Liver (tissue), 9 donors: Measurements from ENCODE around the gene TNFRSF13B. TPM values are rescaled to one million over a fixed set of nuclear protein-coding genes. Genes with fewer than 3 reads are reported as not detected.

ENCODE experiments used
- DNase-seq: peaks from one replicate; pipeline ENCODE4 v3.0.0-alpha.2; 2017; ENCODE audit warnings: low spot score
- H3K27ac ChIP-seq, 2 donors: one replicate each; pipeline ENCODE4 v1.7.0; 2013; ENCODE audit warnings: inconsistent platforms in 2 of 2, low read length in 2 of 2, control low read depth in 1 of 2, low read depth in 1 of 2, mild to moderate bottlenecking in 1 of 2
- H3K27me3 ChIP-seq, 4 donors: one replicate each; pipeline versions ENCODE4 v1.6.1 to v1.7.0; 2013; ENCODE audit warnings: low read length in 3 of 4, inconsistent platforms in 1 of 4, mild to moderate bottlenecking in 1 of 4, moderate library complexity in 1 of 4; ENCODE audit not compliant: control insufficient read depth in 4 of 4, insufficient read depth in 4 of 4
- H3K36me3 ChIP-seq, 4 donors: one replicate each; pipeline versions ENCODE4 v1.6.1 to v1.7.0; 2013; ENCODE audit warnings: low read length in 3 of 4, mild to moderate bottlenecking in 3 of 4, low read depth in 1 of 4, moderate library complexity in 1 of 4; ENCODE audit not compliant: control insufficient read depth in 4 of 4, insufficient read depth in 3 of 4
- H3K4me1 ChIP-seq, 4 donors: one replicate each; pipeline versions ENCODE4 v1.6.1 to v1.7.0; 2013; ENCODE audit warnings: low read length in 3 of 4, mild to moderate bottlenecking in 3 of 4, moderate library complexity in 1 of 4; ENCODE audit not compliant: control insufficient read depth in 4 of 4, insufficient read depth in 4 of 4
- H3K4me3 ChIP-seq, 3 donors: one replicate each; pipeline versions ENCODE4 v1.6.1 to v1.7.0; 2013; ENCODE audit warnings: low read length in 3 of 3, control low read depth in 1 of 3, low read depth in 1 of 3, mild to moderate bottlenecking in 1 of 3
- H3K9ac ChIP-seq, 2 donors: one replicate each; pipeline ENCODE4 v1.7.0; 2013; ENCODE audit warnings: low read length in 2 of 2, mild to moderate bottlenecking in 2 of 2, moderate library complexity in 2 of 2, control low read depth in 1 of 2, low read depth in 1 of 2
- H3K9me3 ChIP-seq, 4 donors: one replicate each; pipeline versions ENCODE4 v1.6.1 to v1.7.0; 2013; ENCODE audit warnings: low read length in 3 of 4; ENCODE audit not compliant: control insufficient read depth in 4 of 4
- ATF3 ChIP-seq: IDR thresholded peaks from 2 replicates; pipeline ENCODE4 v1.6.1; 2016; ENCODE audit warnings: antibody characterized with exemption
- FOXA2 ChIP-seq: IDR thresholded peaks from 2 replicates; pipeline ENCODE4 v1.6.1; 2016; ENCODE audit warnings: antibody characterized with exemption
- GABPA ChIP-seq, 2 donors: IDR thresholded peaks in 1 of 2; conservative IDR thresholded peaks in 1 of 2; 2 replicates each; pipeline ENCODE4 v1.6.1; 2016; ENCODE audit warnings: antibody characterized with exemption in 2 of 2, mild to moderate bottlenecking in 1 of 2, moderate library complexity in 1 of 2
- HNF4A ChIP-seq, 2 donors: conservative IDR thresholded peaks; 2 replicates each; pipeline ENCODE4 v1.6.1; 2016; ENCODE audit warnings: antibody characterized with exemption in 2 of 2, mild to moderate bottlenecking in 2 of 2
- HNF4G ChIP-seq: IDR thresholded peaks from 2 replicates; pipeline ENCODE4 v1.6.1; 2016; ENCODE audit warnings: antibody characterized with exemption
- JUND ChIP-seq, 2 donors: IDR thresholded peaks; 2 replicates each; pipeline ENCODE4 v1.6.1; 2016; ENCODE audit warnings: antibody characterized with exemption in 2 of 2
- NR2F2 ChIP-seq: IDR thresholded peaks from 2 replicates; pipeline ENCODE4 v1.6.1; 2016; ENCODE audit warnings: antibody characterized with exemption
- RAD21 ChIP-seq, 2 donors: IDR thresholded peaks; 2 replicates each; pipeline ENCODE4 v1.6.1; 2016; ENCODE audit warnings: antibody characterized with exemption in 2 of 2, mild to moderate bottlenecking in 2 of 2
- REST ChIP-seq: IDR thresholded peaks from 2 replicates; pipeline ENCODE4 v1.6.1; 2016; ENCODE audit warnings: antibody characterized with exemption, mild to moderate bottlenecking
- SP1 ChIP-seq: IDR thresholded peaks from 2 replicates; pipeline ENCODE4 v1.6.1; 2018; ENCODE audit warnings: antibody characterized with exemption, mild to moderate bottlenecking
- YY1 ChIP-seq: IDR thresholded peaks from 2 replicates; pipeline ENCODE4 v1.6.1; 2016; ENCODE audit warnings: antibody characterized with exemption, mild to moderate bottlenecking
- WGBS: extraction: QIAGEN DNeasy Blood & Tissue Kit; methylation state at CpG from one replicate; pipeline ENCODE4 v1.1.7; 2013; 5-methylcytosine and 5-hydroxymethylcytosine counted together
- polyA plus RNA-seq, 2 donors: library from polyadenylated mRNA; stranded (reverse) in 1 of 2; unstranded in 1 of 2; fragments of 200-250 nt in 1 of 2; fragments of >200 nt in 1 of 2; fragmentation: Nextera tagmentation in 1 of 2; extraction: Ambion mirVana in 1 of 2; gene quantifications; one replicate each; pipeline versions ENCODE4 v1.2.1 to v1.2.3, GENCODE V29; 2013 to 2015
- total RNA-seq, 2 donors: library from RNA; depleted of rRNA; stranded (reverse); fragments of >200 nt; gene quantifications; one replicate each; pipeline ENCODE4 v1.2.3, GENCODE V29; 2014
- TF ChIP-seq, protein P1 (sequence below): IDR thresholded peaks from 2 replicates; pipeline ENCODE4 v1.6.1; 2016; ENCODE audit warnings: antibody characterized with exemption
- donor health status: healthy.
- donor health status: healthy.
- donor health status: healthy.
- donor health status: healthy.
- donor health status: healthy.

The TNFRSF13B gene
- total and polyA plus RNA-seq, 4 donors = 0.17 to 0.26 TPM; not detected in 2

GRCh38 chr17:16928406-16929034 is 43.4 kb downstream of the TNFRSF13B start:
- WGBS = 74% methylated on average over 8 of the region's 8 CpGs
- H3K9ac ChIP-seq = no peak overlapping the region
- no peak overlapping the region for H3K4me3 ChIP-seq
- no peak overlapping the region for H3K27ac ChIP-seq
- H3K4me1 ChIP-seq = no peaks in the 10 kb centered on the region
- TF ChIP-seq NR2F2 (no peak), REST (no peak), GABPA (IDR thresholded peaks at IDR 0.05 in 1 of 2, conservative IDR thresholded peaks at IDR 0.05 in 1 of 2) (no peak), HNF4G (no peak), ATF3 (no peak), JUND (IDR thresholded peaks at IDR 0.05) (no peak), YY1 (no peak)
- H3K36me3 ChIP-seq = no peaks in the 10 kb centered on the region
- H3K9me3 ChIP-seq = no peaks in the 10 kb centered on the region
- no peaks in the 10 kb centered on the region for H3K27me3 ChIP-seq
- no peak for DNase-seq

DNA sequence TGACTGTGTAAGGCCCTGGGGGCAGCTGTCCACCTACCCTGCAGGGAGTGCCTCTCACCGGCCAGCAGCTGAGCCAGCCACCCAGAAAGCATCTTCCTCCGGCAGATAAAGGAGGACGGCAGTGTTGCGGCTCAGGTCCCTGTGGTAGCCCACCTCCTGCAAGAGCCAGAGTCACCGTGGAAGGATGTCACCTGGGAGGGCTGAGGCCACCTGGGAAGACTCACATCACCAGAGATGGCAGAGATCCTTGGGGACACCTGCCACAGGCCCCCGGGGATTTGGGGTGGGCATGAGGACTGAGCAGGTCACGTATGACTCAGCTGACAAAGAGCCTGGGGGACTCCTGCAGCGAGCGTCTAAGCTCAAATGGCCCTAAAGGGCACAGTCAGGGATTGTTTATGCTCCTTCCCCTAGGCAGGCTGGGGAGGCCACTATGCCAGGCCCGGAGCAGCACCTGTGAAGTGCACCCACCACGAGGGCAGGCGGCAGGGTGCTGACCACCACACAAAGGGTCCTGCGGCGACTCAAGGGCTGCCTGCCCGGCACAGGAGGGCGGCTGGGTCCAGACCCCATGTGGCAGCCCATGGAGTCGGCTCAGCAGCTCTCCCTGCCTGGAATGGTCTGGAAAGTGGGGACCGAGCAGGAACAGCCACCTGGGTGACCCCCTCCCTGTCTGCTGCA is 44.1 kb downstream of the TNFRSF13B start:
- DNase-seq = no peak
- Histone ChIP-seq H3K27ac (no peak overlapping the region), H3K9me3 (no peaks in the 10 kb centered on the region), H3K27me3 (no peaks in the 10 kb centered on the region), H3K9ac (no peak overlapping the region), H3K36me3 (no peaks in the 10 kb centered on the region), H3K4me1 (peaks cover 0 to 2% (median 0%) of the 10 kb centered on the region in 4 donors), H3K4me3 (no peak overlapping the region)
- TF ChIP-seq, protein P1, sequence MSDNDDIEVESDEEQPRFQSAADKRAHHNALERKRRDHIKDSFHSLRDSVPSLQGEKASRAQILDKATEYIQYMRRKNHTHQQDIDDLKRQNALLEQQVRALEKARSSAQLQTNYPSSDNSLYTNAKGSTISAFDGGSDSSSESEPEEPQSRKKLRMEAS = no peak
- TF ChIP-seq SP1 (no peak), FOXA2 (no peak), RAD21 (IDR thresholded peaks at IDR 0.05) (no peak), NR2F2 (no peak), HNF4A (conservative IDR thresholded peaks at IDR 0.05) (no peak), ATF3 (no peak)
- 88% methylated on average over 18 of the region's 18 CpGs for WGBS
